HUDEP-2 (cell line): Measurements from ENCODE around the gene PRORP.
"Not testable (repeated sequence)": the region's sequence is repeated elsewhere in the genome, so short reads cannot be mapped to it uniquely, and the experiment has no call there.

Experiments used
- DNase-seq, 76 experiments: peaks; one replicate each; lab custom pipeline; 2025; ENCODE audit not compliant: unreplicated experiment in 76 of 76; lab: John Stamatoyannopoulos, UW

PRORP gene

DNA sequence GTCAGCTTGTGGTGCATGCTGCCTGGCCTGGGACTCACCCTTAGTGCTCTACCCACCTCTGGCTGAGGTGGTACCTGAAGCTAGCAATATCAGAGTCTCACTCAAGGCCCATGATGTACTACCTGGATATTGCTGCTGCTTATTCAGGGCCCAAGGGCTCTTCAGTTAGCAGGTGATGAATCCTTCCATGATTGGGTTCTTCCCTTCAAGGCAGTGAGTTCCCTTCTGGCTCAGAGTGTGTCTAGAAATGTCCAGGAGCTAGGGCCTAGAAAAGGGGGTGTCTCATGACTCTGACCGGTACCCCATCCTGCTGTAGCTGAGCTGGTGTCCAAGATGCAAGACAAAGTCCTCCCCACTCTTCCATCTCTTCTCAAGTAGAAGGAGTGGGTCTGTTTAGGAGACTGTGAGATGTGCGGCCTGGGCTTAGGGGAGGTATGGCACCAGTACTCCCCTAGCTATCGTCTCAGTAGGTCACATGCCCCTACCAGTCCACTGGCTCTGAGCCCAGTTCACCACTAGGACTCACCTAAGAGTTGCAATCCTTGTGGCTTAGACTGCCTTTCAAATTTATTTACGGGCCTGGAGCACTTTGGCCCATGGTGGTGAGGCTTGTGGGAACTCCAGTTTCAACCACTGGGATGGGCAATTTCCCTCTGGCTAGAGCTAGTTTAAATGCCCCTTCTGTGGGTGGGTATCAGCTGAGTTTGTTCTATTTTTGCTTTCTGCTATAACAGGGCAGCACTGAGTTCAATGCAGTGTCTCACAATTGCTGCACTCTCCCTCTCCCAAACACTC lies 12.2 kb downstream of the PRORP start:
- DNase-seq, result peak in 2 of 76 experiments; percentile 6 to 7

GRCh38 chr14:35138585-35138984 lies 16.2 kb downstream of the PRORP start:
- no peak for DNase-seq

GRCh38 chr14:35140718-35141581 lies 18.6 kb downstream of the PRORP start:
- no peak for DNase-seq

DNA sequence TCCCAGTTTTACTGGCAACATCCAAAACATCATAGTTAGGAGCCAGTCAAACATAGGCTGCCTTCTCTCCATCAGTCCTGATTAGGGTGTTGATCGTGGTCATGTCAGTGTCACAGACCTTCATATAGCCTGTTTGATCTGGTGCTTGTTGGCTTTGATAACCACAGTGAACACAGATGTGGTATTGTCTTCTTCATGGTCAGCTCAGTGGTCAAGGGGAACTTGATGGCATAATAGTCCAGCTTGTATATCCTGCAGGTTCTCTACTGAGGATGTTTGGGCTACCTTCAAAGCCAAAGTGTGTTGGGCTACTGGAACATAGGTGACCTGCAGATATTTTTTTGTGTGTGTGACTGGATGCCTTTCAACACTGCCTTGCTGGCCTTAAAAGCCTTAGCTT lies 21.7 kb downstream of the PRORP start:
- DNase-seq, result no peak

- DNase-seq, result no peak
These were observed 24.4 kb downstream of the PRORP start for GRCh38 chr14:35146711-35147149.

- no peak for DNase-seq
These were observed 24.8 kb downstream of the PRORP start for GRCh38 chr14:35147186-35147585.

- no peak for DNase-seq
These were observed 25.4 kb downstream of the PRORP start for GRCh38 chr14:35147711-35148110.

DNA sequence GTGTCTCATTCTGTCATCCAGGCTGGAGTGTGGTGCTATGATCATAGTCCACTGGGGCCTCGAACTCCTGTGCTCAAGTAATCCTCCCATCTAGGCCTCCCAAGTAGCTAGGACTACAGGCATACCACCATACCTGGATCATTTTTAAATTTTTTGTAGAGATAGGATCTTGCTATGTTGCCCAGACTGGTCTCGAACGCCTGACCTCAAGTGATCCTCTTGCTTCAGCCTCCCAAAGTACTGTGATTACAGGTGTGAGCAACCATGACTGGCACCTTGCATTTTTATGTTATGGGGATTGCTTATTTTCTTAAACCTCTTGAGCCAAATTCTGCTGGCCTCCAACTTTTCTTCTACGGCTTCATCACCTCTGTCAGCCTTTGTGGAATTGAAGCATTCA lies 26.9 kb downstream of the PRORP start:
- DNase-seq, result no peak

DNA sequence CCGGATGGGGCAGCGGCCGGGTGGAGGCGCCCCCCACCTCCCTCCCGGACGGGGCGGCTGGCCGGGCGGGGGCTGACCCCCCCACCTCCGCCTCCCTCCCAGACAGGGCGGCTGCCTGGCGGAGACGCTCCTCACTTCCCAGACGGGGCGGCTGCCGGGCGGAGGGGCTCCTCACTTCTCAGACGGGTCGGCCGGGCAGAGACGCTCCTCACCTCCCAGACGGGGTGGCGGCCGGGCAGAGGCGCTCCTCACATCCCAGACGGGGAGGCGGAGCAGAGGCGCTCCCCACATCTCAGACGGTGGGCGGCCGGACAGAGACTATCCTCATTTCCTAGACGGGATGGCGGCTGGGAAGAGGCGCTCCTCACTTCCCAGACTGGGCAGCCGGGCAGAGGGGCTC lies 30.2 kb downstream of the PRORP start:
- DNase-seq, result not testable (repeated sequence)

DNA sequence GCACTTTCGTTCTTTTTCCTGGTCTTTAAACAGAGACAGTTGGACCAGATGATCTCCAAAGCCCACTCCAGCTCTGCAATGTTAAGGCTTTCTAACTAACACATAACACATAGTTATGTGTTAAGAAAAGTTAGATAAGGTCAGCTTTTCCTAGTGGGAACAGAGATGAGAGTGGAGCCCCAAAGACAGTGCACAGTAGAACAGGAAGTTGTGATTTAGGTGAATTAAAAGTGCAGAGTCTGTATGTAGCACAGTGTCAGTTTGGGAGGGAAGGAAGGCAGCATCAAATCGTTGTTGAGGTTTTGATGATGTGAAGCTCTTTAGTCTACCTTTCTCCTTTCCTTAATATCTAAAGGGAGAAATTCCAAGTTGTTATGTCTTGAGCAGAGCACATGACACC lies 31.7 kb downstream of the PRORP start:
- DNase-seq, result no peak

DNA sequence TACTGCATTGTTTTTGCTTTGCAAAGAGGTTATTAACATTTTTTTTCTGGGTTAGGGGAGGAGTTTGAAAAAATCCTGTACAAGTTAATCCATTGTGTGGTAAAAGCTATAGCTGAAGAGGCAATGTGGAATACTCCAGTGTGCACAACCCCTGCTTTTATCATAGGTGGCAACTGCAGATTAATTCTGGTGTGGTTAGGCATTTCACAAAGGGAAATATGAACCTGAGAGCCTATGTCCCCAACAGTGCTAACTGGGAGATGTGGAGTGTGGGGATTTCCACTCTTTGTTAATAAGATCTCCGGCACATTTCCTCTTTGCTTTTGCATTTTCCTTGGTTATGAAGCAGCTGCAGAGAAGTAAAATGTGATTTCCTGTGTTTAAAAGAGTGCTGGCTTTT lies 33.6 kb downstream of the PRORP start:
- no peak for DNase-seq

GRCh38 chr14:35158491-35158890 lies 36.1 kb downstream of the PRORP start:
- no peak for DNase-seq

GRCh38 chr14:35158951-35159653 lies 36.8 kb downstream of the PRORP start:
- no peak for DNase-seq

- no peak for DNase-seq
These were observed 37.5 kb downstream of the PRORP start for GRCh38 chr14:35159742-35160409.

DNA sequence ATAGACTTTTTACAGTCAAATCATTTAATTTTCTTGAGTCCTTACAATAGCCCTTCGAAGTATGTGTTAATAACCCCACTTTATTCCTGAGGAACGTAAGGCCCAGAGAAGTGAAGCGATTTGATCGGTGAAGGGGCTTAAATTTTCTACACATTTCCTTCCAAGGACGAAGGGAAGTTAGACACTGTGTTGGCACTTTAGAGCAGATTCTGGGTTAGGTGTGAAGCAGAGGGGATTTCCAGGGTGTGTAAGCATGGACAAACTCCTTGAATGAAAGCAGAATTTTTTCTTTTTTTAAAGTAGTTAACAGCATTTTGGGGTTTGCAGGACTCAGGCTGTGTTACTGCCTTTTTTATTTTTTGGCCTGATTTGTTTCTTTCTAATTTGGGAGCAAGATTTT lies 38.9 kb downstream of the PRORP start:
- DNase-seq, result no peak

DNA sequence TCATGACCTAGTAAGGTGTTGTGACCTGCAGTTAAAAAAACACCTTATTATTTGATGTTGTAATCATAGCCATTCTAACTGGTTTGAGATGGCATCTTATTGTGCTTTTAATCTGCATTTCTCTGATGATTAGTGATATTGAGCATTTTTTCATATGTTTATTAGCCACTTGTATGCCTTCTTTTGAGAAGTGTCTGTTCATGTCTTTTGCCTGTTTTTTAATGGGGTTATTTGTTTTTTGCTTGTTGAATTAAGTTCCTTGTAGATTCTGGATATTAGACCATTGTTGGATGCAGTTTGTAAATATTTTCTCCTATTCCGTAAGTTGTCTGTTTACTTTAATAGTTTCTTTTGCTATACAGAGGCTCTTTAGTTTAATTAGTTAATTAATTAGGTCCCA lies 41.0 kb downstream of the PRORP start:
- no peak for DNase-seq

GRCh38 chr14:35164849-35165248 lies 42.5 kb downstream of the PRORP start:
- no peak for DNase-seq

DNA sequence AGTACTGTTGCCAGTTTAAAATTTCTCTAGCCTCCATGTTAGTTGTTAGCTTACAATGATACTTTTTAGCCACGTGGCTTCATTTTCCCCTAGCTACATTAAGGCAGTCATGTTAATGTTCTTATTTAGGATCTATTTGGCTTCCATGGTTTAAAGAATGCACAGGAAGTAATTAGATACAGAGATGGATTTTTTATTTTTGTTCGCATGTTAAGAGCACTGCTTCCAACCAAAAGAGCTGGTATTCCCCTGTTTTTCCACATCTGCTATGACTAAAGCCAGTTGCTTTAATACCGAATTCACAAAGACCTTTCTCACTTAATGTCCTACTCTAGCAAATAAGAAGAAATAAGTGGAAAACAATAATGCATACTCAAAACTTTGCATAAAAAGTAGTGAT lies 45.1 kb downstream of the PRORP start:
- no peak for DNase-seq
